ENCODE results near the gene EPB41L3. TPM values are rescaled to one million over a fixed set of nuclear protein-coding genes. Genes with fewer than 3 reads are reported as not detected.

The EPB41L3 gene
- total RNA-seq, 2 experiments from 2014 or later, result 0.10 TPM; not detected in 1

DNA sequence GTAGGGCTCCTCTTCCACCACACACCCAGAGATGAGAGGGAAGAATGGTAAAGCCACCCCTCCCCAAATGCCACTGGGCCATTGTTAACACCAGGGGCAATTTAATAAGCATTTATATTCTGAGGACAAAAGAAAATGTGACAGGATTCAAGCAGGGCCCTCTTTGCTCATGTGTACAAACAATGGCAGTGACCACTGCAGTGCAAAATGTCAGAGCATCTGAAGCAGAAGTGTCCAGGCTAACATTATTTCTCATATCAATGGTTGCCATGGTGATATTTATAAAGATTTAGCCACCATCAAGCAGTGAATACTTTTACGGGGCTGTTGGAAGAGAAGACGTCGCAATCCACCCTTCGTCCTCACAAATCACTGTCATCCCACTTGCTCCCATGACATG is 10.8 kb upstream of the EPB41L3 start:
- POLR2A ChIA-PET, result no interaction called here
- Mint-ChIP-seq H3K27me3 (ENCODE audit: low read depth) (no peaks in the 10 kb centered on the region), H3K36me3 (ENCODE audit: low read depth) (no peaks in the 10 kb centered on the region), H3K27ac (no peak overlapping the region), H3K9me3 (ENCODE audit: insufficient read depth) (no peaks in the 10 kb centered on the region), H3K4me1 (ENCODE audit: low read depth) (no peaks in the 10 kb centered on the region), H3K4me3 (no peak overlapping the region)
- CTCF ChIA-PET, result no interaction called here
- no peak for ATAC-seq
- DNase-seq, result no peak

DNA sequence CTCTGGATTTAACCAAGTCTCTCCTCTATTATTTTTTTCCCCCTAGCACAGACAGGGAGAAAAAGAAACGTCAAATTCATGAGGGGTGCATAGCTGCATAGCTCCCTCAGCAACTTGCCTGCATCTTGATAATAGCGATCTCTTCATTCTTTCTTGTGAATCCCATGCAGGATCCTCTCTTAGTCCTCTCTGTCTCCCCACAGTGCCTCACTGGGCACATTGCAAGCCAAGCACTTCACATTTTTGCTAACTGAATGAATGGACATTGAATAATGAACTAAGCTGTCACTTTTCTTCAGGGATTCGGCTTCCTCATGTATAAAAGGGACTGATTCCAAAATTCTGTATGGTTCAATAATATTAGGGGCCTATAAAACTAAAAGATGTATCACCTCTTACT is 2.9 kb upstream of the EPB41L3 start:
- Mint-ChIP-seq H3K36me3 (ENCODE audit: low read depth) (no peaks in the 10 kb centered on the region), H3K27ac (no peak overlapping the region), H3K27me3 (ENCODE audit: low read depth) (peaks cover 37% of the 10 kb centered on the region), H3K4me1 (ENCODE audit: low read depth) (no peaks in the 10 kb centered on the region), H3K4me3 (no peak overlapping the region), H3K9me3 (ENCODE audit: insufficient read depth) (no peaks in the 10 kb centered on the region)
- ChIA-PET POLR2A (no interaction called here), CTCF (no interaction called here)
- DNase-seq (no peak), ATAC-seq (no peak)

DNA sequence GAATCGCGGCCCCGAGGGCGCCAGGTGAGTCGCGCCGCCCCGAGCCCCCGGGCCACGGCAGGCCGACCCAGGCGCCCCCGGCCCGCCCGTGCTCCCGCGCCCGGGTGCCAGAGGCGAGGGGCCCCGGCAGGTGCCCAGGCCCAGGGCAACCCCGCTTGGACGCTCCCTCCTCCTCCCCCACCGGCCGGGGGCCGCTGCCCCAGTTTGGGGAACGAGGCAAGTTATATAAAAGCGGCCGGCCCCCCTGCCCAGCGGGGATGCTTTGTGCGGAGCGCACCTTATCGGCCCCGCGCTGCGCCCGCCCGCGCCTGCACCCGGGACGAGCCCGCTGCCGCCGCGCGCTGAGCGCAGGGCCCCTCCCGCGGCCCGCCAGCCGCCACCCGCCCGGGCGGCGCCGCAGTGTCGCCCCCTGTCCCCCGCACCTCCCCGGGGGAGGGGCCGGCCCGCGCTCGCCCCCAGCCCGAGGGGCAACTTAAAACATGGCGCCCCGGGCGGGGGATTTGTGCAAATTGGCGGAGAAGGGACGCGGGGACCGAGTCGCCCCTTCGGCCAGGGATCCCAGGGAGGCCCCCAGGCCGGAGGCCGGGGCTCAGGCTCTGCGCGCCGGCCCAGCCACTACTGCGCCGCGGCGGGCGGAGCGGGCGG is 639 bp downstream of the EPB41L3 start:
- ATAC-seq, result no peak
- Mint-ChIP-seq H3K9me3 (ENCODE audit: insufficient read depth) (no peaks in the 10 kb centered on the region), H3K4me3 (no peak overlapping the region)

DNA sequence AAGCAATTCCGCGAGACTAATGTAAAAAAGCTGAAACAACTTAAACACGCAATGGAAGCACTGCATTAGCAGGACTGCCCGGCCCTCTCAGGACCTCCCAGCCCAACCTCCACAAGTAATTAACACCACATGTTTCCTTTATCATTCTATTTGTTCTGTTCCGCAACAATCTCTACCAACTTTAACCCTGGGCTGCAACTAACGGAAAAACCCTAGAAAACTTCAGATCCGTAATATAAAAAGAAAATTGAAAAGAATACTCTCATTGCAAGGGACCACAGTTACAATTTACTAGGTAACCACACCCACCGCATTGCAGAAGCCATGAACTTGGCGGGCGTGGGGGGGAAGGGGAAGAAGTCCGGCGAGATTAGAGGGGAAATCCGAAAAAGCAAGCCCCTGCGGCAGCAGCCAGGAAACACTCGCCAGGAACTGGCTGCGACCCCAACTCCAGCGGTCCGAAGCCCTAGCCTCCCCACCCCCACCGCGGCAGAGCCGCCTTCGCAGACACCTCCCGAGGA is 1.2 kb downstream of the EPB41L3 start:
- ChIA-PET CTCF (no interaction called here), POLR2A (no interaction called here)
- DNase-seq (no peak), ATAC-seq (no peak)
- H3K9me3 Mint-ChIP-seq (ENCODE audit: insufficient read depth), result no peaks in the 10 kb centered on the region
- H3K27ac Mint-ChIP-seq, result no peak overlapping the region
- H3K36me3 Mint-ChIP-seq (ENCODE audit: low read depth), result no peaks in the 10 kb centered on the region
- H3K27me3 Mint-ChIP-seq (ENCODE audit: low read depth), result peaks cover 43% of the 10 kb centered on the region
- no peaks in the 10 kb centered on the region for H3K4me1 Mint-ChIP-seq (ENCODE audit: low read depth)
- H3K4me3 Mint-ChIP-seq, result no peak overlapping the region

More for the DNA sequence above, 639 bp downstream of the EPB41L3 start:
- peaks cover 46% of the 10 kb centered on the region for H3K27me3 Mint-ChIP-seq (ENCODE audit: low read depth)
- no peaks in the 10 kb centered on the region for H3K4me1 Mint-ChIP-seq (ENCODE audit: low read depth)
- POLR2A ChIA-PET, result no interaction called here
- no peak for DNase-seq
- H3K36me3 Mint-ChIP-seq (ENCODE audit: low read depth), result no peaks in the 10 kb centered on the region
- CTCF ChIA-PET, result no interaction called here
- H3K27ac Mint-ChIP-seq, result no peak overlapping the region

DNA sequence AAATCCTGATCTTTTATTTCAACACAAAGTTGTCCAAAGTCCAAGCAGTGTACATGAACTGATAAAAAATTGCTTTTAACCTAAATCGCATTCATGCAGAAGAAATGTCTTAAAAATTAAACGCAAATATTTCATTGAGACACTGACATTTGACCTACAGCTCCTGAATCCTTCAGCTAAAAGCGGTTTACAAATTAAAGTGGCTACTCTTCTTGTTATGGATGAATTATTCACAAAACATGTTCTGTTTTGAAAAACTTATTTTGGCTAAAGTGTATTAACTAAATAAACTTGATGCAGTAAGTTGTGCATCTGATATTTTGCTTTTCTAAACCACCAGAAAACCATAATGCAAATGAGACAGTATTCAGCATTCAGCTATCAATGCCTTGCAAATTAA is 2.2 kb downstream of the EPB41L3 start:
- H3K27ac Mint-ChIP-seq, result no peak overlapping the region
- ChIA-PET CTCF (no interaction called here), POLR2A (no interaction called here)
- DNase-seq (no peak), ATAC-seq (no peak)
- H3K4me1 Mint-ChIP-seq (ENCODE audit: low read depth), result no peaks in the 10 kb centered on the region
- H3K27me3 Mint-ChIP-seq (ENCODE audit: low read depth), result peaks cover 41% of the 10 kb centered on the region
- H3K4me3 Mint-ChIP-seq, result no peak overlapping the region
- H3K36me3 Mint-ChIP-seq (ENCODE audit: low read depth), result no peaks in the 10 kb centered on the region
- H3K9me3 Mint-ChIP-seq (ENCODE audit: insufficient read depth), result no peaks in the 10 kb centered on the region

DNA sequence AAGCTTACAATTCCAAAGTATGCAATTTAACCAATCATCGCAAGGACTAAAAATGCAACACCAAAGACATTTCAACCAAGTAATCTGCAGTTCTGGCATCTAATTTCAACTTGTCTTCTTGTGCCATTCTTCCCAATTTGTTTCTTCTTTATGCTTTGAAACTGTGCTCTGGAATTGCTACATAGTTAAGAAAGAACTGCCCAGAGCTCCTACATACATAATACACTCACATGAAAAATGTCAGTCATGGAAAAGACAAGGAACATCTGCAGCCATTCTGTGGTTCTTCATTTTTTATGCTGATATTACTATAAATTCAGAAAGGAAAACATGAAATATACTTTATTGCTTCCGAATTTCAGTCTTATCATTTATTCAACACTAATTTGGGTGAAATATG is 4.4 kb downstream of the EPB41L3 start:
- ChIA-PET POLR2A (no interaction called here), CTCF (no interaction called here)
- H3K9me3 Mint-ChIP-seq (ENCODE audit: insufficient read depth), result no peaks in the 10 kb centered on the region
- no peaks in the 10 kb centered on the region for H3K4me1 Mint-ChIP-seq (ENCODE audit: low read depth)
- H3K27ac Mint-ChIP-seq, result no peak overlapping the region
- H3K4me3 Mint-ChIP-seq, result no peak overlapping the region
- H3K36me3 Mint-ChIP-seq (ENCODE audit: low read depth), result no peaks in the 10 kb centered on the region
- no peak for ATAC-seq
- H3K27me3 Mint-ChIP-seq (ENCODE audit: low read depth), result peaks cover 29% of the 10 kb centered on the region
- no peak for DNase-seq

DNA sequence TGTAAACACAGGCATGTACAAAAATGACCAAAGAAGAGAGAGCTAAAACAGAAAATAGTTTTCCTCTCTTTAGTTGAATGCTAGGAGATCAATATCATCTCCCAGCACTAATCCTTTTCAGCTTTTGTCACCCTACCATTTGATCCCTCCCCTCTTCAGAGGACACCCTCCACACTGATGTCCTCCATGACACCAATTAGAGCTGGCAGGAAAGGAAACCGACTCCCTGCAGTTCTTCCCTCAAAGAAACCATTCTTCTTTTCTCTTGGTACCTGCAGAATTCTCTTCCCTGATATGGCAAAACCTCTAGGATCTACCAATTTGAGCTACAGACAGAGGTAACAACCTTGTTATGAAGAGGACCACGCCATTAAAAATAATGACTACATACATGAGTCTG is 5.3 kb downstream of the EPB41L3 start:
- Mint-ChIP-seq H3K9me3 (ENCODE audit: insufficient read depth) (no peaks in the 10 kb centered on the region), H3K36me3 (ENCODE audit: low read depth) (no peaks in the 10 kb centered on the region), H3K27ac (no peak overlapping the region), H3K4me1 (ENCODE audit: low read depth) (no peaks in the 10 kb centered on the region), H3K4me3 (no peak overlapping the region), H3K27me3 (ENCODE audit: low read depth) (peaks cover 25% of the 10 kb centered on the region)
- no peak for ATAC-seq
- CTCF ChIA-PET, result no interaction called here
- no peak for DNase-seq
- POLR2A ChIA-PET, result no interaction called here

DNA sequence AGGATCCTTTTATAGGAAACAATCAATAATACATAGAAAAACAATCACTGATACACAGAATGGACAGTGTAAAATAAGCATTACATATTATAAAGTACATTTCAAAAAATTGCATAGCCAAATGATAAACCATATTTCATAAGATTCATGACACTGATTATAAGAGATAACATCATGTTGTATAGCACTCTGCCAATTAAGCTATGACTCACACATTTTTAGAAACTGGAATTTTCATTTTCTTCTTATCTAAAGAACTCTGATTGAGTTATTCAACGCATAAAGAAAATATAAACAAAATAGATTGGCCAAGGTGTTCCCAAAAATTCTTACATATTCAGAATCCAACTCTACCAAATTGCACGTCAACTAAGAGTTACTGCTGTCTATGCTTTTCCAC is 5.9 kb downstream of the EPB41L3 start:
- ATAC-seq, result no peak
- H3K9me3 Mint-ChIP-seq (ENCODE audit: insufficient read depth), result no peaks in the 10 kb centered on the region

DNA sequence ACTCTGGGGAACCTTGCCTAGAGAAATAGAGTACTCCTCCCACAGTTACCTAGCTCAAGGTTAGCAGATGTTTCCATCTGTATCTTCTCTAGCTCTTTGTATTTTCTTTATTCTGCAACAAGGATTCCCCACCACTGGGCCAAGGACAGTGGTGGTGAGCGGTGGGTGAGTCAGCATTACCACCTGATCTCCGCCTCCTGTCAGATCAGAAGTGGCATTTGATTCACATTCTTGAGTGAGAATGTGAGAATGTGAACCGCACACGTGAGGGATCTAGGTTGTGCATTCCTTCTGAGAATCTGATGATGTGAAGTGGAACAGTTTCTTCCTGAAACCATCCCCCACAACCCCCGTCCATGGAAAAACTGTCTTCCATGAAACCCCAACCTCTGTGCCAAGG is 9.0 kb downstream of the EPB41L3 start:
- DNase-seq (no peak), ATAC-seq (no peak)
- ChIA-PET POLR2A (no interaction called here), CTCF (no interaction called here)
- Mint-ChIP-seq H3K9me3 (ENCODE audit: insufficient read depth) (no peaks in the 10 kb centered on the region), H3K4me1 (ENCODE audit: low read depth) (no peaks in the 10 kb centered on the region), H3K27ac (no peak overlapping the region), H3K27me3 (ENCODE audit: low read depth) (peaks cover 3% of the 10 kb centered on the region), H3K4me3 (no peak overlapping the region), H3K36me3 (ENCODE audit: low read depth) (no peaks in the 10 kb centered on the region)

More for the DNA sequence above, 5.9 kb downstream of the EPB41L3 start:
- ChIA-PET CTCF (no interaction called here), POLR2A (no interaction called here)
- no peaks in the 10 kb centered on the region for H3K4me1 Mint-ChIP-seq (ENCODE audit: low read depth)
- H3K36me3 Mint-ChIP-seq (ENCODE audit: low read depth), result no peaks in the 10 kb centered on the region
- no peak for DNase-seq
- no peak overlapping the region for H3K4me3 Mint-ChIP-seq
- H3K27ac Mint-ChIP-seq, result no peak overlapping the region
- H3K27me3 Mint-ChIP-seq (ENCODE audit: low read depth), result peaks cover 25% of the 10 kb centered on the region

DNA sequence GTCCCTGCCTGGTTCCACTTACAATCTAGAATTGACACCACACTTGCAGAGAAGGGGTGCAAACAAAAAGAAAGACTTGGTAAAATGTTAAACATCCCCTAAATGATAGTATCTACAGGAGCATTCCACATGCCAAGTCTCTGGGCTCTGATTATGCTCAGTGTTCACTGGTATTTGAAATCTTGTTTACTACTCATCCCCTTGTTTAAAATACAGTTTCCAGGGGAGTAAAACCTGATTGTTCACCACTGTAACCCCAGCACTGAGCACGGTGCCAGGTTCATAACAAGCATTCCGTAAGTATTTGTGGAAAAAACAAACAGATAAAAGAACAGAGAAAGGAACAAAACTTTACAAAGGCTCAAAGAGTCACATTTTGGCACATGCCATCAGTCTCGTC is 11.7 kb downstream of the EPB41L3 start:
- no peak overlapping the region for H3K27ac Mint-ChIP-seq
- POLR2A ChIA-PET, result no interaction called here

DNA sequence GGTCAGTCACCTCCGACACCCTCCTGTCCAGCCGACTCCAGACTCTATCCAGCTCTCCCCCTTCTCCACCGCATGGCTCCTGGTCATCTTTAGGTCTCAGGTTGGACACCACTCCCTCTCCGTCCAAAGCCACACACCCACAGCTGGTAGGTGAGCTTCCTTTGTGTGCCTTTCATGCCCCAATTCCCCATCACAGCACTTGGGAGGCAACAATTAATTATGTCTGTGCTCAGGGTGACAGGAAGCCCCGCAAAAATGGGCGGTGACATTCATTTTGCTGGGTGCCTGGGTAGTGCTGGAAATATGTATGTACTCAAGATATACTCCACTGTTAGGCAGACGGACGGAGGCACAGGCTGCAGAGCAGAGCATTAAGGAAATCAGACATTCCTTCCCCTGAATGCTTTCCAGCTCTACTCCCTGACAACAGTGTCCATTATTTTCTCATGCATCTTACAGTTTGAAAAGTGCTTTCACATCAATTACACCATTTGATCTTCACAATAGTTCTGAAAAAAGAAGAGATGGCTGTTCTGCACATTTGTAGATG is 13.1 kb downstream of the EPB41L3 start:
- Mint-ChIP-seq H3K27ac (no peak overlapping the region), H3K27me3 (ENCODE audit: low read depth) (no peaks in the 10 kb centered on the region), H3K4me3 (no peak overlapping the region), H3K4me1 (ENCODE audit: low read depth) (no peaks in the 10 kb centered on the region), H3K36me3 (ENCODE audit: low read depth) (no peaks in the 10 kb centered on the region), H3K9me3 (ENCODE audit: insufficient read depth) (no peaks in the 10 kb centered on the region)
- ChIA-PET CTCF (no interaction called here), POLR2A (interaction anchor here (0.7 kb wide), 1 partner anchor 22 kb away, joined by 3 read pairs; no protein-coding TSS in a partner anchor)
- DNase-seq, result no peak
- no peak for ATAC-seq

More for the DNA sequence above, 11.7 kb downstream of the EPB41L3 start:
- no peaks in the 10 kb centered on the region for H3K27me3 Mint-ChIP-seq (ENCODE audit: low read depth)
- CTCF ChIA-PET, result no interaction called here
- ATAC-seq (no peak), DNase-seq (no peak)
- H3K4me3 Mint-ChIP-seq, result no peak overlapping the region
- no peaks in the 10 kb centered on the region for H3K9me3 Mint-ChIP-seq (ENCODE audit: insufficient read depth)
- H3K36me3 Mint-ChIP-seq (ENCODE audit: low read depth), result no peaks in the 10 kb centered on the region
- no peaks in the 10 kb centered on the region for H3K4me1 Mint-ChIP-seq (ENCODE audit: low read depth)

DNA sequence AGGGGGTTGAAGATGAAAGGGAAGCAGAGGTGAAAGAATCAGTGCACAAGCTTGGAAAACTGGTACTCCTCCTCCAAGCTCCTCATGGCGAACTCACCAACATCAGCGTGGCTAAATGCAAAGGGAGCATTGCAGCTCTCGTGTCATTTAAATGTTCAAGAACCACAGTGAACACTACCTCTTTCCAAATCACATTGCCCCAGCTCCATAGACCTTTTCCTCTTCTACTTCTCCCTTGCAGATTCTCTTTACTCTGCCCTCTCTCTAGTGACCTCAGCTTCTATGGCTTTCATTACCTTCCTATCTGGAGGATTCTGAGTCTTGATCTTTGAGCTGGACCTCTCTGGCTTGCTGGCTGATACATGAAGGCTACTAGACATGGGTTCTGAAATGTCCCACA is 14.3 kb downstream of the EPB41L3 start:
- ATAC-seq (no peak), DNase-seq (no peak)
- no peaks in the 10 kb centered on the region for H3K9me3 Mint-ChIP-seq (ENCODE audit: insufficient read depth)
- POLR2A ChIA-PET, result no interaction called here
- H3K4me3 Mint-ChIP-seq, result no peak overlapping the region
- no peak overlapping the region for H3K27ac Mint-ChIP-seq
- CTCF ChIA-PET, result no interaction called here
- no peaks in the 10 kb centered on the region for H3K27me3 Mint-ChIP-seq (ENCODE audit: low read depth)
- no peaks in the 10 kb centered on the region for H3K36me3 Mint-ChIP-seq (ENCODE audit: low read depth)
- H3K4me1 Mint-ChIP-seq (ENCODE audit: low read depth), result no peaks in the 10 kb centered on the region

DNA sequence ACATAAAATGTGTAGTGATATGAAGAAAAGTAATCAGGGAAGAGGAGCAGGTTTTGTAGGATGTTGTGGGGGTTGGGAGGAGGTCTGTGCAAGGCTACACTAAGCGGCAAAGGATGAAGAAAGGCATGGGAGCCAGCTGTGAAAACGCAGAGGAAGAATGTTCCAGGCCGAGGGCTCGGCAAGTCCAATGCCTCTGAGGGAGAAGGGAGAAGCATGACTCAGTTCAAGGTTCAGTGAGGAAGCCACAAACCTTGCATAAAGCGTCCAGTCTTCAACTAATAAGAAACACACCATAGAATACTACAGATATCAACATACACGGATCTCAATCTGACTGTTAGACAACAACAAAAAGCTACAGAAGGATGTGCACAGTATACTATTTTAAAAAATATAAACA is 16.2 kb downstream of the EPB41L3 start:
- Mint-ChIP-seq H3K4me1 (ENCODE audit: low read depth) (no peaks in the 10 kb centered on the region), H3K27me3 (ENCODE audit: low read depth) (no peaks in the 10 kb centered on the region), H3K36me3 (ENCODE audit: low read depth) (no peaks in the 10 kb centered on the region), H3K27ac (no peak overlapping the region), H3K9me3 (ENCODE audit: insufficient read depth) (no peaks in the 10 kb centered on the region), H3K4me3 (no peak overlapping the region)
- no peak for DNase-seq
- CTCF ChIA-PET, result interaction anchor here (0.5 kb wide), 1 partner anchor 818 kb away, joined by 3 read pairs; no protein-coding TSS in a partner anchor
- no peak for ATAC-seq
- POLR2A ChIA-PET, result no interaction called here

Measured in activated CD8-positive, alpha-beta T cell treated with anti-CD3 and anti-CD28 coated beads, Interleukin-2, amount 10 ng/mL, durations not matched to agents 7 days and 5 days (primary cell).